NT2/D1 (cell line): ENCODE results near the gene PRKN.

ENCODE experiments used
- DNase-seq: peaks from one replicate; pipeline ENCODE4 v3.0.0-alpha.2; 2011; ENCODE audit warnings: low read depth, low spot score
- H3K27me3 ChIP-seq: 2 replicates; pipeline ENCODE4 v1.6.0; 2011; ENCODE audit warnings: mild to moderate bottlenecking; ENCODE audit not compliant: insufficient read length, insufficient read depth
- H3K36me3 ChIP-seq: 2 replicates; pipeline ENCODE4 v1.6.1; 2011; ENCODE audit warnings: mild to moderate bottlenecking, low read length, mixed read lengths; ENCODE audit not compliant: insufficient read depth, insufficient read length
- H3K4me1 ChIP-seq: 2 replicates; pipeline ENCODE4 v1.5.1; 2011; ENCODE audit not compliant: insufficient read depth, insufficient read length
- H3K4me3 ChIP-seq: 2 replicates; pipeline ENCODE4 v1.5.1; 2011; ENCODE audit warnings: low read depth; ENCODE audit not compliant: insufficient read length
- H3K9ac ChIP-seq: 2 replicates; pipeline ENCODE4 v1.6.0; 2011; ENCODE audit warnings: low read depth; ENCODE audit not compliant: insufficient read length
- H3K9me3 ChIP-seq: 2 replicates; pipeline ENCODE4 v1.5.1; 2011; ENCODE audit warnings: mild to moderate bottlenecking, low read length; ENCODE audit not compliant: insufficient read depth
- SUZ12 ChIP-seq: IDR thresholded peaks from 2 replicates; pipeline ENCODE4 v1.6.1; 2011; ENCODE audit not compliant: insufficient read length, insufficient read depth; ENCODE audit errors: extremely low read depth
- YY1 ChIP-seq: IDR thresholded peaks from 2 replicates; pipeline ENCODE4 v1.6.1; 2011; ENCODE audit not compliant: insufficient read length, insufficient read depth
- ZNF274 ChIP-seq: IDR thresholded peaks from 2 replicates; pipeline ENCODE4 v1.6.1; 2011; ENCODE audit warnings: mild to moderate bottlenecking, low read depth, low read length

The PRKN gene

DNA sequence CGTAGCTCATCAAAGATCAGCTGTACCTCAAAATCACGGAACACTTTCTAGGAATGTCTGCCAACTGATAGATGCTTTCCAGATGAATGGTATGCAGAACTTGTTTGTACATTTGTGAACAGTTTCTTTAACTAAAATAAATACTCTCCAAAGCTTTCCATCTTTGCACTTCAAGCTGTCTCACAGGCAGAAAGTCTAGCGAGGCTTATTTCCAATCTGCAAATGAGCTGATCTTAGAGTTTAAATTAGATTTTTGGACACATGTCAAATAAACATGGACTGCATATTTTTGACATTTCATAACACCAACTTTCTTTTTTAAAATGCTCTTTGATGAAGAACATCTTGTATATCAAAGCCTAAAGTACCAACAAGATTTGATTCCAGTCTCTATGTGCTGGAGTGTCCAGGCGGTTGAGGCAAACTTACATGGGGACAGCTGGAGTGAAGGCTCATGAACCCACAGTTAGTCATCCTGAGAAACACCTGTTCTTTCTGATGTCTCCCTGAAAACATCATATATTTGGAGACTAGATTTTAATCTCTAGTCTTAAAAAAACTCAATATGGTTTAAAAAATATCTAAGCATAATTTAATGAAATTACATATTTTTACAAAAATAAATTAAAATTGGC lies 1185.1 kb downstream of the PRKN start:
- H3K4me3 ChIP-seq = no peak overlapping the region
- TF ChIP-seq ZNF274 (no peak), SUZ12 (no peak), YY1 (no peak)
- no peak for DNase-seq
- no peaks in the 10 kb centered on the region for H3K36me3 ChIP-seq
- H3K4me1 ChIP-seq = no peaks in the 10 kb centered on the region
- H3K9me3 ChIP-seq = no peaks in the 10 kb centered on the region
- no peaks in the 10 kb centered on the region for H3K27me3 ChIP-seq
- no peak overlapping the region for H3K9ac ChIP-seq

DNA sequence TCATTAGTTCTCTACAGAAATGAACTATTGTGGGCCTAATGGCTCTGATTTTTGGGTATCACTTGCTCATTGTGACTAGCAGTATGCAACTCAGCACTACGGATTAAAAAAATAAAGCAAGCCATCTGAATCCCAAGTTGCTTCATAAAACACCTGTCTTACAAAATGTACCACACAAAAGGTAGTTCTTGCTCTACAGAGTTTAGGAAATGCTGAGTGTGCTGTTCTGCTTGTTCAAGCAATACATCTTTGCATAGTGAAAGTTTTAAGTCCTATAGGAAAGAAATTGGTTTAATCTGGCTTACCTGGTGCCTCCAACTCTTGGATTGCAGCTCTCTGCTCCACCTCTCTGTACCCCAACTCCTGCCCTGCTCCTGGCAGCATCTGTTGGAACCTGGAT lies 1187.0 kb downstream of the PRKN start:
- Histone ChIP-seq H3K4me1 (no peaks in the 10 kb centered on the region), H3K27me3 (no peaks in the 10 kb centered on the region), H3K4me3 (no peak overlapping the region), H3K9ac (no peak overlapping the region), H3K36me3 (no peaks in the 10 kb centered on the region), H3K9me3 (no peaks in the 10 kb centered on the region)
- TF ChIP-seq SUZ12 = no peak
- TF ChIP-seq ZNF274 = no peak
- no peak for TF ChIP-seq YY1
- DNase-seq = no peak

DNA sequence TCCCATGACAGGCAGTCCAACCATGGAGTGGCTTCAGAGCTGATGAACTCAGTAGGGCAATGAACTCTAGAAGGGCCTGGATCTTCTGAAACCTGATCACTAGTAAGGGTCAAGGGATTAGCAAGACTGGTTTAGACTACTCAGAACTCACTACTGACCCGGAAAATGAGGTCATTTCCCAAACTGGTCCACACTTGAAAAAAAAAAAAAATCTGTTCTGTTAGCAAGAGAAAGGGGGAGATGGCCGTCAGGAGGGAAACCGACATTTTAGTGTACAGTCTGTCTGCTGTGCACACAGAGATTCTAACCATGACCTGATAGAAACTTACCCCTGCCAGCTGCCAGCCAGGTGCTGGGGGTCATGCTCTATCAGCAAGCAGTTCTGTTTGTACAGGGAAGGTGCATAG lies 1191.3 kb downstream of the PRKN start:
- H3K27me3 ChIP-seq = no peaks in the 10 kb centered on the region
- no peaks in the 10 kb centered on the region for H3K4me1 ChIP-seq
- DNase-seq = no peak
- H3K9ac ChIP-seq = no peak overlapping the region
- no peak for TF ChIP-seq YY1
- TF ChIP-seq ZNF274 = no peak
- no peak for TF ChIP-seq SUZ12
- no peaks in the 10 kb centered on the region for H3K36me3 ChIP-seq
- H3K9me3 ChIP-seq = no peaks in the 10 kb centered on the region
- no peak overlapping the region for H3K4me3 ChIP-seq

DNA sequence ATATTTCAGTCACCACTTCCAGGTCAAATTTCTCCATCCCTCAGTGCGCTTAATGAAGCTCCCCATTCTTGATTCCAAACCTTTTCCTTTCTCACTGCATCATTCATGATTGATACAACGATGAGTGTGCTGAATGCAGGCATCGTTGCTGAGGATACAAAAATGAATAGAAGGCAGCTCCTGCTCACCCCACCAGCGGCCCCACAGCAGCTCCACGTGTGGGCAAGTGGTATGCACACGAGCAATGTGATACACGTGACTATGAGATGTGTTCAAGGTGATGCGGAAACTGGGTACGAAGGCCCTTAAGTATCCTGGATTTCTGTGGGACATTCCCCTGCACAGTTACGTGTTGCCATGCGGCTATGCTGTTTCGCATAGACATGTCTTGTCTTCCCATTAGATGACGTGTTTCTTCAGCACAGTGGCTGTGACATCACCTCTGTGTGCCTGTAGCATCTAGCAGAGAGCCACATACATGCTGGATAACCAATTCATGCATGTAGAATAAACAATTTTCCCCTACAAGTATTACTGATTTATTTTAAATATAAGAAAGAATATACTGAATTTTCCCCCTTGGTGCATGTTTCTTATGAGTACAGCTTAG lies 1193.2 kb downstream of the PRKN start:
- Histone ChIP-seq H3K4me3 (no peak overlapping the region), H3K27me3 (no peaks in the 10 kb centered on the region), H3K9ac (no peak overlapping the region), H3K9me3 (no peaks in the 10 kb centered on the region), H3K36me3 (no peaks in the 10 kb centered on the region), H3K4me1 (no peaks in the 10 kb centered on the region)
- TF ChIP-seq ZNF274 = no peak
- no peak for TF ChIP-seq SUZ12
- no peak for TF ChIP-seq YY1
- DNase-seq = no peak

DNA sequence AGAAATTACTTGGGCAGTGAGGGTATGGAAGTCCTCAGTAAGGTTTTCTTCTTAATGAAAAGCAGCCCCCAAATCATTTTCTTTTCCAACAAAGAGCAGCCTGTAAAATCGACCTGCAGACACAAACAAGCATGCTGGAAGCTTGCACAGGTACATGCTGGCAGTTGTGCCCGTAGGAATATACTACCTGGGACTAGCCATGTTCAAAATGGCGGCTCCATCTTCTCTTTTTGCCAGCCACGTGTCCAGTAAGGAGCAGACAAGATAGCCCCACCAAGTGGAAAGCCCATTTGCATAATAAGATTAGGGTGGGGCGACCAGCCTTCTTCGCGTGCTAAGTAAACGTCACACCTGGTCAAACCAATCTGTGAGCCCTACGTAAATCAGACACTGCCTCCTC lies 1194.3 kb downstream of the PRKN start:
- Histone ChIP-seq H3K4me1 (no peaks in the 10 kb centered on the region), H3K9me3 (no peaks in the 10 kb centered on the region), H3K36me3 (no peaks in the 10 kb centered on the region), H3K27me3 (no peaks in the 10 kb centered on the region), H3K9ac (no peak overlapping the region), H3K4me3 (no peak overlapping the region)
- TF ChIP-seq ZNF274 (no peak), YY1 (no peak), SUZ12 (no peak)
- DNase-seq = no peak

DNA sequence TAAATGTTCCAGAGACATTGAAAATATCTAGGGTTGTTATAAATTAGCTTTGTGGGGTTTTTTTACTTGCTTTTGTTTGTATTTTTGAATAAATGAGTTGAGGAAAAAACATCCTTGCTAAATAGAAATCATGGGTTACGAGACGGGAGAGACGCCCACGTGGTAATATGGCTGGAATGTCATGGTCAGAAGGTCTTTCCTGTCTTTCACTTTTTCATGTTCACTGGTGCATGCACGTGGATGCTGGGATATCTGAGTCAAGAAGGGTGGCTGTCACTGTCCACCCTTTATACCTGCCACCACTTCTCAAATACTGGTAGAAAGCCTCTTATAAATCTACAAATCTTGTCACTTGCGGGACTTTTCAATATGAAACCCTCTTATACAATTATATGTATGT lies 1195.0 kb downstream of the PRKN start:
- no peak overlapping the region for H3K9ac ChIP-seq
- TF ChIP-seq SUZ12 (no peak), YY1 (no peak), ZNF274 (no peak)
- no peaks in the 10 kb centered on the region for H3K4me1 ChIP-seq
- DNase-seq = no peak
- no peak overlapping the region for H3K4me3 ChIP-seq
- no peaks in the 10 kb centered on the region for H3K9me3 ChIP-seq
- no peaks in the 10 kb centered on the region for H3K27me3 ChIP-seq
- no peaks in the 10 kb centered on the region for H3K36me3 ChIP-seq

DNA sequence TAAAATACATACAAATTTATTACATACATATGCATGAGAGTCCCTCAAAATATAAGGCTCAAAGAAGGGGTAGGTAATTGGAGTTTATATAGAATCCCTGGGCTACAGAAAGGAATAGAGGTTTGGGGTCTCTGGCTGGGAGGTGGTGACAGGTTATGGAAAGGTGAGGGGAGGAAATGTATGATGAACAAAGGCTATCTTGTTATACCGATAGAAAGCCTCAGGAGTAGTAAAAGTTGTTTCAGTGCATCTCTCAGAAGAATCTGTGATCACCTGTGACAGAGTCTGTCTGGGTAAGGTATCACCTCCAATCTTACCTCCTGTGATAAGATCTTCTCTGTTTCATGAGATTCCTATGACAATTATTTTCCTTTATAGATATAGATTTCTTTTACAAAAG lies 1200.8 kb downstream of the PRKN start:
- no peak overlapping the region for H3K4me3 ChIP-seq
- no peaks in the 10 kb centered on the region for H3K9me3 ChIP-seq
- no peak for TF ChIP-seq ZNF274
- TF ChIP-seq YY1 = no peak
- TF ChIP-seq SUZ12 = no peak
- H3K4me1 ChIP-seq = no peaks in the 10 kb centered on the region
- no peaks in the 10 kb centered on the region for H3K36me3 ChIP-seq
- no peak overlapping the region for H3K9ac ChIP-seq
- H3K27me3 ChIP-seq = no peaks in the 10 kb centered on the region
- no peak for DNase-seq
